GM15510 (cell line): ENCODE measurements around the gene MAML2.

Experiments
- POLR2A ChIP-seq: IDR thresholded peaks from 3 replicates; pipeline ENCODE4 v1.6.1; 2011; ENCODE audit warnings: borderline replicate concordance; ENCODE audit not compliant: insufficient read length; ENCODE audit errors: extremely low read depth

MAML2 gene

GRCh38 chr11:96008161-96008720 lies 334.8 kb downstream of the MAML2 start:
- TF ChIP-seq POLR2A = no peak

- no peak for TF ChIP-seq POLR2A
These were observed 337.0 kb downstream of the MAML2 start for GRCh38 chr11:96006037-96006436.

GRCh38 chr11:96004862-96005261 lies 338.1 kb downstream of the MAML2 start:
- TF ChIP-seq POLR2A = no peak

- no peak for TF ChIP-seq POLR2A
These were observed 340.2 kb downstream of the MAML2 start for GRCh38 chr11:96002754-96003290.

GRCh38 chr11:96002339-96002738 lies 340.7 kb downstream of the MAML2 start:
- TF ChIP-seq POLR2A = no peak

GRCh38 chr11:96001037-96001436 lies 342.0 kb downstream of the MAML2 start:
- no peak for TF ChIP-seq POLR2A

GRCh38 chr11:95999711-96000406 lies 343.1 kb downstream of the MAML2 start:
- no peak for TF ChIP-seq POLR2A

GRCh38 chr11:95996621-95997235 lies 346.3 kb downstream of the MAML2 start:
- no peak for TF ChIP-seq POLR2A

- TF ChIP-seq POLR2A = no peak
These were observed 348.7 kb downstream of the MAML2 start for GRCh38 chr11:95994329-95994728.

- TF ChIP-seq POLR2A = no peak
These were observed 349.3 kb downstream of the MAML2 start for GRCh38 chr11:95993438-95994298.

GRCh38 chr11:95991545-95991944 lies 351.4 kb downstream of the MAML2 start:
- TF ChIP-seq POLR2A = no peak

GRCh38 chr11:95991101-95991500 lies 351.9 kb downstream of the MAML2 start:
- TF ChIP-seq POLR2A = no peak

GRCh38 chr11:95989780-95990179 lies 353.2 kb downstream of the MAML2 start:
- no peak for TF ChIP-seq POLR2A

GRCh38 chr11:95989076-95989605 lies 353.9 kb downstream of the MAML2 start:
- TF ChIP-seq POLR2A = no peak
